CD4-positive, alpha-beta memory T cell (primary cell): ENCODE data around the gene LSG1. TPM values are rescaled to one million over a fixed set of nuclear protein-coding genes. Genes with fewer than 3 reads are reported as not detected.

Source experiments
- CTCF ChIA-PET: fragments of 350-600 bp; sonication (Branson Sonifier 250); formaldehyde crosslinking; loops from one replicate; lab custom pipeline; 2021; ENCODE audit warnings: inconsistent platforms; ENCODE audit not compliant: partially characterized antibody; lab: Charles Lee
- POLR2A ChIA-PET: fragments of 350-600 bp; sonication (Branson Sonifier 250); formaldehyde crosslinking; loops from one replicate; lab custom pipeline; 2021; ENCODE audit not compliant: partially characterized antibody; lab: Charles Lee
- DNase-seq, 5 donors: peaks; one replicate each; pipeline versions ENCODE4 v3.0.0 to v3.0.0-alpha.2; 2020 to 2022; ENCODE audit warnings: mixed read lengths in 1 of 5
- H3K27ac ChIP-seq: one replicate; pipeline ENCODE4 v1.7.0; 2013; ENCODE audit warnings: low read depth, low read length
- H3K27me3 ChIP-seq: 2 replicates; pipeline ENCODE4 v1.7.0; 2013; ENCODE audit warnings: mild to moderate bottlenecking, low read length, moderate library complexity; ENCODE audit not compliant: insufficient read depth
- H3K36me3 ChIP-seq: 2 replicates; pipeline ENCODE4 v1.7.0; 2013; ENCODE audit warnings: mild to moderate bottlenecking, low read length, moderate library complexity; ENCODE audit not compliant: insufficient read depth
- H3K4me1 ChIP-seq: 2 replicates; pipeline ENCODE4 v1.7.0; 2013; ENCODE audit warnings: mild to moderate bottlenecking, low read length, moderate library complexity; ENCODE audit not compliant: insufficient read depth
- H3K4me3 ChIP-seq, 2 donors: one replicate each; pipeline ENCODE4 v1.7.0; 2013; ENCODE audit warnings: low read length in 2 of 2, mild to moderate bottlenecking in 1 of 2
- H3K9me3 ChIP-seq, 2 donors: one replicate each; pipeline ENCODE4 v1.7.0; 2013; ENCODE audit warnings: low read length in 2 of 2, control low read depth in 1 of 2; ENCODE audit not compliant: control insufficient read depth in 1 of 2
- H3K27ac Mint-ChIP-seq, 7 donors: one replicate each; pipeline ENCODE4 v1.8.0; 2020 to 2021; ENCODE audit warnings: mixed read lengths in 7 of 7, mild to moderate bottlenecking in 6 of 7, inconsistent platforms in 3 of 7, moderate library complexity in 3 of 7
- H3K27me3 Mint-ChIP-seq, 2 donors: one replicate each; pipeline ENCODE4 v1.8.0; 2020 to 2021; ENCODE audit warnings: mixed read lengths in 2 of 2
- H3K36me3 Mint-ChIP-seq, 2 donors: one replicate each; pipeline ENCODE4 v1.8.0; 2020 to 2021; ENCODE audit warnings: mixed read lengths in 2 of 2, inconsistent platforms in 1 of 2, mild to moderate bottlenecking in 1 of 2
- H3K4me1 Mint-ChIP-seq, 4 donors: one replicate each; pipeline ENCODE4 v1.8.0; 2020 to 2021; ENCODE audit warnings: mixed read lengths in 4 of 4, mild to moderate bottlenecking in 1 of 4
- H3K4me3 Mint-ChIP-seq, 8 donors: one replicate each; pipeline ENCODE4 v1.8.0; 2020 to 2021; ENCODE audit warnings: mixed read lengths in 8 of 8, mild to moderate bottlenecking in 7 of 8, moderate library complexity in 6 of 8, inconsistent platforms in 3 of 8
- H3K9me3 Mint-ChIP-seq, 8 donors: one replicate each; pipeline ENCODE4 v1.8.0; 2020 to 2021; ENCODE audit warnings: mixed read lengths in 8 of 8, mild to moderate bottlenecking in 5 of 8, inconsistent platforms in 3 of 8, moderate library complexity in 1 of 8
- intact Hi-C: fragments of 100-400 bp; cut with micrococcal nuclease; formaldehyde crosslinking; loops from one replicate; pipeline ENCODE4 v1.15.1; 2023
- polyA plus RNA-seq, 2 donors: library from polyadenylated mRNA; unstranded; fragments of 300-500 nt; fragmentation: Illumina TruSeq; gene quantifications; one replicate each; pipeline ENCODE4 v1.2.3, GENCODE V29; 2021
- total RNA-seq, 2 experiments: library from RNA; stranded (reverse); gene quantifications; one replicate each; pipeline ENCODE4 v1.2.3, GENCODE V29; 2021

LSG1 gene
- total and polyA plus RNA-seq, 4 experiments from 2014 or later, result 9.6 to 49.5 (median 42.3) TPM

DNA sequence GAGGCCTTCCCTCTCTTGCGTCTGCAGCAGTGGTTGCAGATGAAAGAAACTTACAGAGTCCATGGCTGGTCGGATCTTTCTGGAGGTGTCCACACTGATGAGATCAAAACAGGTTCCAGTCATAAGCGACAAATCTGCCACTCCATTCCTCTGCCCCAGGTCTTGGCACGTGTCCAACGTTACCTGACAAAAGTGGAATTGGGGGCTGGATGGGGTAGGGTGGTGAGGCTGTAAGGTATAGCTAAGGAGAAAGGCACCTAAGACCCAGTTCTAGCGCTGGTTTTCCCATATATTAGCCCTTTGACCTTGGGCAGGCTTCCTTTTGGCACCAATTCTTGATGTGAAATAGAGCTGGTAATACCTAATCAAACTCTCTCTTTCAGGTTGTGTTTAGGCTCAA is 24.7 kb upstream of the LSG1 start:
- ChIA-PET CTCF (interaction anchor here (1.3 kb wide), 1 partner anchor 9 kb away, joined by 3 read pairs; no protein-coding TSS in a partner anchor), POLR2A (interaction anchor here (2.4 kb wide), 1 partner anchor 10 kb away, joined by 14 read pairs; the partner anchor contains the start of gene FAM43A)
- Mint-ChIP-seq H3K27me3 (peaks cover 3 to 5% of the 10 kb centered on the region in 2 donors), H3K9me3 (peaks cover 2 to 14% (median 5%) of the 10 kb centered on the region in 8 donors), H3K4me1 (no peaks in the 10 kb centered on the region), H3K36me3 (no peaks in the 10 kb centered on the region), H3K4me3 (peak overlapping the region in 1 of 8 donors; percentile 4), H3K27ac (peak overlapping the region in 2 of 7 donors; percentile 25 to 26)
- Histone ChIP-seq H3K27me3 (no peaks in the 10 kb centered on the region), H3K4me3 (no peak overlapping the region), H3K36me3 (no peaks in the 10 kb centered on the region), H3K9me3 (no peaks in the 10 kb centered on the region), H3K4me1 (no peaks in the 10 kb centered on the region), H3K27ac (no peak overlapping the region)
- intact Hi-C loops, result no loop called here
- DNase-seq, result no peak

DNA sequence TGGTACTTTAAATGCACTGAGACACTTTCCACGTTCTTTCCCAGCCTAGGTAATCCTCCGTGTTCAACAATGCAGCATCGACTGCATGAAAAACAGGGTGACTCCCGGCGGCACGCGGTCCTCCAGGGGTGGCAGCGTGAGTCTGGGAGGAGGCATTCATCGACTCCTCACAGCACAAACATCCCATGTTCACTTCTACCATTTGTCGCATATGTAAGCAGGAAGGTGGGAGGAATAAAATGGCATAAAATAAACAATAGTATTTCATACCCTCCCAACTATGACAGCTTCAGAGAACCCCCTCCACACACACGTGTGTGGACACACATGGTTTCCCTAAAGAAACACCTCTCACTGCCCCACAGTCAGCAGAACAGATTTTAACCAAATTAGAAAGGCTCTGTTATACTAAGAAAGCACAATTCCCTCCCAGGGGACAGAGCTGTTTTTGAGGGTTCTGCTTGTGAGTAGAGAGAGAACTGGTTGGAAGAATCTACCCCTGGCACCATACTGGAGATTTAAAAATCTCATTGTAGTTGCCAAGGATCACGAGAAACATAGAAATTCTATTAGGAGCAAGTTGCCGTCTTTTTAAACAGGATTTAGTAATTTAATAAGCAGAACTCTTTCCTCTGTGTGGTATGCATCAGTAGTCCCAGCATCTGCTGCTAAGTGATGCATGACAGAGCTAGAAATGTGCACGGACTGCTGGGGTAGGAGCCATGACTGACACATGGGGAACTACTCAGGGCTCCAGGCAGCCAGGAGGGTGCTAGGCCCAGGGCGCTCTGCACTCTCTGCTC is 19.7 kb upstream of the LSG1 start:
- Mint-ChIP-seq H3K4me1 (peaks cover 9 to 23% (median 19%) of the 10 kb centered on the region in 4 donors), H3K4me3 (no peak overlapping the region), H3K9me3 (no peaks in the 10 kb centered on the region), H3K27ac (peak overlapping the region in 1 of 7 donors; percentile 41), H3K36me3 (no peaks in the 10 kb centered on the region), H3K27me3 (no peaks in the 10 kb centered on the region)
- H3K9me3 ChIP-seq, result no peaks in the 10 kb centered on the region
- H3K36me3 ChIP-seq, result no peaks in the 10 kb centered on the region
- intact Hi-C loops, result no loop called here
- CTCF ChIA-PET, result interaction anchor here (0.8 to 2.1 kb wide), 4 partner anchors 9 to 565 kb away, joined by 3 to 7 read pairs (median 4); no protein-coding TSS in a partner anchor
- POLR2A ChIA-PET, result no interaction called here
- no peak for DNase-seq
- H3K4me1 ChIP-seq, result peaks cover 24% of the 10 kb centered on the region
- no peaks in the 10 kb centered on the region for H3K27me3 ChIP-seq
- no peak overlapping the region for H3K27ac ChIP-seq
- H3K4me3 ChIP-seq, result no peak overlapping the region

DNA sequence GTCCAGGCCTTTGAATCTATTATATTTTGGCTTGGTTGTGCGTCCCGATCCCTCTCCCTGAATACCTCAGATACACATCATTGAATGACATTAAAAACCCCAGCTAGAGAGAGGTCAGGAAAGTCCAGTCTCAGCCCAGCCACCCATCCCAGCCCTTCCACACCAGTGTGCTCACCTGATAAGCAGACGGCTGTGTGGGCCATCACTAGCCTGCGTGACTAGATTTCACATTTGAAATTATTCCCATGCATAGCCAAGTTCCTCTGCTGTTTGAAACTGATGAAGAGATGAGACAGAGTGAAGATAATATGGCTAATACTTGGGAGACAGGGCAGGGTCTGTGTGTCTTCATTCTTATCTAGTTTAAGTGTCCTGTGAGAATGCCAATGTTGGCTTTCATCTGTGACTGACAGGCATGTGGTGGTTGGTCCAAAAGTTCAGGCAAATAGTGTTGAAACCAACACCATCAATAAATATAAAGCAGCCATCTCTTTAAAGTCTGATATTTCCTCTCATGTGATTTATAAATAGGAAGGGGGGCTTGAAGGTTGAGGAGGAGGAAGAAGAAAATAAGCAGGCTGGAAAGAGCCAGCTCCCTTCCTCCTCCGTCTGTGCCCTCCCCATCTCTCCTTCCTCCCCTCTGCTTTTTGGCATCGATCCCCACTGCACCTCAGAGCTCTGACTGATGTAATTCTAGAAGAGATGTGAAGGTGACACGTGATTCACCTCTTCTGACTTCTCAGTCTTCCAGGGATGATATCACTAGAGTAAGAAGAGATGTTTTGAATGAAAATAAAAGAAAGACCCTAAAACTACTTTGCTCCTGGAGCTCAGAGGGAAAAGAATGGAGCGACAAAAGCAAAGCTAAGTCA is 18.7 kb upstream of the LSG1 start:
- H3K36me3 Mint-ChIP-seq, result peaks cover 0 to 2% of the 10 kb centered on the region in 2 donors
- no peaks in the 10 kb centered on the region for H3K36me3 ChIP-seq
- no peak for DNase-seq
- ChIA-PET CTCF (interaction anchor here (1.3 to 2.1 kb wide), 3 partner anchors 8 to 566 kb away, joined by 4 to 7 read pairs (median 5); no protein-coding TSS in a partner anchor), POLR2A (interaction anchor here (1.5 kb wide), 1 partner anchor 9 kb away, joined by 4 read pairs; no protein-coding TSS in a partner anchor)
- no peaks in the 10 kb centered on the region for H3K27me3 ChIP-seq
- no peaks in the 10 kb centered on the region for H3K9me3 Mint-ChIP-seq
- H3K27ac Mint-ChIP-seq, result peak overlapping the region in 1 of 7 donors; percentile 6
- peaks cover 11 to 29% (median 23%) of the 10 kb centered on the region in 4 donors for H3K4me1 Mint-ChIP-seq
- peak overlapping the region in 2 of 8 donors; percentile 5 to 26 for H3K4me3 Mint-ChIP-seq
- no peak overlapping the region for H3K4me3 ChIP-seq
- H3K9me3 ChIP-seq, result no peaks in the 10 kb centered on the region
- H3K27me3 Mint-ChIP-seq, result no peaks in the 10 kb centered on the region
- intact Hi-C loops, result no loop called here
- H3K27ac ChIP-seq, result no peak overlapping the region
- H3K4me1 ChIP-seq, result peaks cover 24% of the 10 kb centered on the region

DNA sequence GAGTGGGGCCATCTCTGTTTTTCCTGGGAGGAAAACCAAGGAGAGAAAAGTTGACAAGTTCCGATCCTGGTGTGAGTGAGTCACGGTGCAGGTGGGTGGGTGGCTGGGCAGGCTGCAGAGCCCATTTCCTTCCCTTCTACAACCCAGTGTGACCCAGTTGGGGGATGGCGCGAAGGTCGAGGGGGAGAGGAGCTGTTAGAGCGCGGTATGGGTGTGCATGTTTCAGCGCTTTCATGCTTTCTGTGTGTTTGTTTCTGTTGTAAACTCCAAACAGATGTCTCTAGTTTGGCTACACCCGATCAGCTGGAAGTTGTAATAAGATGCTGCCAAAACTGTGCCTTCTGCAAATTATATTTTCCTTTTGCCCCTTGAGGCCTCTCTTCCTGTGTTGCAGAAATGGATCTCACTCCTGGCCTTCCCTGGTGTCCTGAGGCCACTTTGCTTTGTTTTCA is 17.5 kb upstream of the LSG1 start:
- POLR2A ChIA-PET, result interaction anchor here (1.2 to 8.1 kb wide), 4 partner anchors 11 to 79 kb away, joined by 3 to 262 read pairs (median 4); partner anchors contain the start of genes LSG1 and TMEM44
- H3K36me3 Mint-ChIP-seq, result peaks cover 0 to 5% of the 10 kb centered on the region in 2 donors
- Histone ChIP-seq H3K9me3 (no peaks in the 10 kb centered on the region), H3K36me3 (no peaks in the 10 kb centered on the region), H3K4me3 (no peak overlapping the region), H3K4me1 (peaks cover 34% of the 10 kb centered on the region), H3K27me3 (no peaks in the 10 kb centered on the region), H3K27ac (no peak overlapping the region)
- H3K27ac Mint-ChIP-seq, result peak overlapping the region in 5 of 7 donors; percentile 12 to 50 (median 45)
- CTCF ChIA-PET, result interaction anchor here (1.2 to 9.0 kb wide), 3 partner anchors 19 to 581 kb away, joined by 3 to 281 read pairs (median 3); partner anchors contain the start of genes LSG1 and XXYLT1
- no peaks in the 10 kb centered on the region for H3K27me3 Mint-ChIP-seq
- H3K9me3 Mint-ChIP-seq, result no peaks in the 10 kb centered on the region
- intact Hi-C loops, result loop anchor here (5.0 kb wide), 1 partner anchor 838 kb away; no protein-coding TSS in a partner anchor
- H3K4me3 Mint-ChIP-seq, result peak overlapping the region in 7 of 8 donors; percentile 13 to 80 (median 57)
- H3K4me1 Mint-ChIP-seq, result peaks cover 20 to 41% (median 35%) of the 10 kb centered on the region in 4 donors
- no peak for DNase-seq

DNA sequence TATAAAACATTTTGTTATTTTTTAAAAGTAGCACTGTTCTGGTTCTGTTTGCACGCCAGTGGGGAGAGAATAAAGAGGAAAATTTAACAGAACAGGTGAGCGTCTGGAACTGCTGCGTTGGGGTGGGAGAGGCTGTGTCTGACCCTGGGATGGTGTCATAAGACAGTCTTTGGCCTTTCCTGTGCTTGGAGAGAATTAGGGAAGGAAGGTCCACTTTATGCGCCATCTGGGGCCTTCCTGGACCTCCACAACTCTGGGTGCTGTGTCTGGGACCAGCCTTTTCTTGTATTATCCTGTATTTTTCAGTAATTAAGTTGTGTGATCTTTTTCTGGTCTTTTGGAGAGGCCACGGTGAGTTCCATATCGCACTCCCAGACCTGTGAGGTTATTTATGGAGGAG is 17.0 kb upstream of the LSG1 start:
- DNase-seq, result no peak
- Mint-ChIP-seq H3K9me3 (no peaks in the 10 kb centered on the region), H3K27ac (peak overlapping the region in 6 of 7 donors; percentile 12 to 88 (median 20)), H3K4me1 (peaks cover 22 to 46% (median 37%) of the 10 kb centered on the region in 4 donors), H3K36me3 (peaks cover 0 to 5% of the 10 kb centered on the region in 2 donors), H3K4me3 (peak overlapping the region; percentile 40 to 90 (median 76)), H3K27me3 (no peaks in the 10 kb centered on the region)
- intact Hi-C loops, result loop anchor here (5.0 kb wide), 1 partner anchor 838 kb away; no protein-coding TSS in a partner anchor
- Histone ChIP-seq H3K9me3 (no peaks in the 10 kb centered on the region), H3K27ac (no peak overlapping the region), H3K4me1 (peaks cover 38% of the 10 kb centered on the region), H3K27me3 (no peaks in the 10 kb centered on the region), H3K36me3 (no peaks in the 10 kb centered on the region), H3K4me3 (no peak overlapping the region)
- CTCF ChIA-PET, result interaction anchor here (1.0 to 9.0 kb wide), 6 partner anchors 18 to 582 kb away, joined by 3 to 281 read pairs (median 4); partner anchors contain the start of genes LSG1 and XXYLT1
- POLR2A ChIA-PET, result interaction anchor here (1.2 to 8.1 kb wide), 6 partner anchors 17 to 854 kb away, joined by 3 to 262 read pairs (median 12); partner anchors contain the start of genes LSG1, PPP1R2 and TMEM44

DNA sequence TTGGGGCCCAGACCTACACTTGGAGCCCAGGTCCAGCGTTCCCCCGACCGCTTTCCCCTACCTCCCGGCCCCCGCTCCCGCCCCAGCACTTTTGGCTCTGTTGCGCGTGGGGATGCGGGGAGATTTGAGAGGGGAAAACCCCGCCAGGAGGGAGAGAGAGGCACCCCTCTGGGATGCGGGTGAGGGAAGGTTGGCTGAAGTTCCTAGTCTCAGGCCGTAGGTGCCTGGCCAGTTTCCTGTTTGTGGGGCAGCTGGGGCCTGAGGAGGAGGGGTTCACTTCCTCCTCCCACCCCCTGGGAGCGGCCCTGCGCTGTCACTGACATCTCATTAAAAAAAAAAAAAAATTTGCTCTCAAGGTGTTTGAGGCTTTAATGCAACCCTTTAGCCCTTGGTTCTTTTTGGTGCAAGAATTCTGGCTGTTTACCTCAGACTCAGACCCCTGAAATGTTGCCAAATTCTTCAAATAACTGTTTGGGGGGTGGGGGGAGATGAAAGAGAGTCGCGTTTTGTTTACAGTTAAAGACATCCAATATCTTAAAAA is 16.3 kb upstream of the LSG1 start:
- H3K27me3 ChIP-seq, result no peaks in the 10 kb centered on the region
- Mint-ChIP-seq H3K27me3 (no peaks in the 10 kb centered on the region), H3K4me3 (peak overlapping the region; percentile 59 to 90 (median 76)), H3K9me3 (no peaks in the 10 kb centered on the region), H3K36me3 (peaks cover 0 to 5% of the 10 kb centered on the region in 2 donors), H3K4me1 (peaks cover 22 to 51% (median 37%) of the 10 kb centered on the region in 4 donors), H3K27ac (peak overlapping the region in 6 of 7 donors; percentile 12 to 88 (median 42))
- peaks cover 39% of the 10 kb centered on the region for H3K4me1 ChIP-seq
- ChIA-PET CTCF (interaction anchor here (0.8 to 9.0 kb wide), 23 partner anchors 10 to 586 kb away, joined by 3 to 281 read pairs (median 5); partner anchors contain the start of genes LSG1 and XXYLT1), POLR2A (interaction anchor here (1.1 to 8.1 kb wide), 12 partner anchors 8 to 854 kb away, joined by 3 to 262 read pairs (median 14); partner anchors contain the start of genes LSG1, PPP1R2 and XXYLT1)
- intact Hi-C loops, result loop anchor here (5.0 kb wide), 1 partner anchor 839 kb away; no protein-coding TSS in a partner anchor
- H3K9me3 ChIP-seq, result no peaks in the 10 kb centered on the region
- H3K27ac ChIP-seq, result peak overlapping the region; percentile 44
- H3K36me3 ChIP-seq, result no peaks in the 10 kb centered on the region
- DNase-seq, result peak in 1 of 5 donors; percentile 48
- H3K4me3 ChIP-seq, result peak overlapping the region in 1 of 2 donors; percentile 58
